ENCODE measurements around the gene BEND6. TPM values are rescaled to one million over a fixed set of nuclear protein-coding genes. Genes with fewer than 3 reads are reported as not detected.

Gene BEND6
- total and polyA plus RNA-seq, 2 donors (not counting 3 experiments of a cell fraction or from before 2014, with no cell fraction given), result 0.15 to 0.66 TPM

- no TSS peak for BruUV-seq (replicated peaks)
- Histone ChIP-seq H3K36me3 (ENCODE audit: control insufficient read depth in 2 of 2, extremely low read depth in 1 of 2, insufficient read depth in 2 of 2, low read length in 2 of 2) (no peaks in the 10 kb centered on the region), H3K9me3 (replicated peaks; ENCODE audit: control insufficient read depth, insufficient read depth, low read length) (no peaks in the 10 kb centered on the region), H3K27ac (ENCODE audit: insufficient read depth, low read depth, low read length) (no peak overlapping the region), H4K20me1 (replicated peaks; ENCODE audit: control insufficient read depth, extremely low read depth, insufficient read depth, low read length) (no peaks in the 10 kb centered on the region), H3K9me1 (replicated peaks; ENCODE audit: control insufficient read depth, extremely low read depth, insufficient read depth, low read length) (peaks cover 2% of the 10 kb centered on the region), H3K27me3 (ENCODE audit: control insufficient read depth in 2 of 2, insufficient read depth in 2 of 2, low read length in 2 of 2) (no peaks in the 10 kb centered on the region), H3K79me2 (ENCODE audit: control insufficient read depth, insufficient read depth, low read length) (no peaks in the 10 kb centered on the region), H3K4me2 (ENCODE audit: insufficient read depth, low read length) (no peak overlapping the region), H2AFZ (ENCODE audit: low read depth, low read length) (no peak overlapping the region), H3K9ac (replicated peaks; ENCODE audit: extremely low read depth, insufficient read depth, low read length) (no peak overlapping the region), H3K4me1 (ENCODE audit: control insufficient read depth, extremely low read depth, insufficient read depth, low read length) (no peaks in the 10 kb centered on the region), H3K4me3 (replicated peaks in 1 of 3; ENCODE audit: insufficient read depth in 1 of 3, low read depth in 1 of 3, low read length in 3 of 3) (no peak overlapping the region)
- intact Hi-C loops (cut with micrococcal nuclease) (no loop called here), dilution Hi-C loops (cut with MboI; ENCODE audit: extremely low pct_ligation_motif_present, low sequenced_read_pairs) (no loop called here)
- no peak for DNase-seq (ENCODE audit: low read depth, low spot score)
- ChIA-PET CTCF (interaction anchor here (0.6 to 2.3 kb wide), 4 partner anchors 11 to 23 kb away, joined by 3 to 11 read pairs (median 3); no protein-coding TSS in a partner anchor), POLR2A (interaction anchor here (0.6 to 0.7 kb wide), 2 partner anchors 10 to 610 kb away, joined by 8 to 10 read pairs; no protein-coding TSS in a partner anchor)
- no peak for TF ChIP-seq MAX (IDR thresholded peaks at IDR 0.05; ENCODE audit: insufficient read depth, insufficient read length)
- no peak for TF ChIP-seq MYC (IDR thresholded peaks at IDR 0.05; ENCODE audit: low read depth, low read length)
- no peak for TF ChIP-seq JUN (IDR thresholded peaks at IDR 0.05; ENCODE audit: borderline replicate concordance, insufficient read depth, insufficient read length, low read depth)
- no peak for TF ChIP-seq FOS (IDR thresholded peaks at IDR 0.05; ENCODE audit: borderline replicate concordance, insufficient read depth, low read length)
- TF ChIP-seq POLR2AphosphoS5 (IDR thresholded peaks at IDR 0.05; ENCODE audit: insufficient read depth, low read depth, low read length), result no peak
- TF ChIP-seq GATA2 (IDR thresholded peaks at IDR 0.05; ENCODE audit: insufficient read depth, insufficient read length, low read depth, low read length), result no peak
- TF ChIP-seq POLR2A (IDR thresholded peaks at IDR 0.05; ENCODE audit: low read depth, low read length), result no peak
- no peak for TF ChIP-seq CTCF (IDR thresholded peaks at IDR 0.05; ENCODE audit: extremely low read depth in 1 of 2, insufficient read depth in 1 of 2, low read depth in 1 of 2, low read length in 2 of 2)
- no peak for TF ChIP-seq EZH2 (IDR thresholded peaks at IDR 0.05; ENCODE audit: borderline replicate concordance, low read depth, low read length, severe bottlenecking)
- FAIRE-seq, result no peak
Observed at GRCh38 chr6:56922645-56923044, 32.3 kb upstream of the BEND6 start.

All from endothelial cell of umbilical vein (primary cell).